ENCODE measurements around the gene KATNAL1.

The KATNAL1 gene

DNA sequence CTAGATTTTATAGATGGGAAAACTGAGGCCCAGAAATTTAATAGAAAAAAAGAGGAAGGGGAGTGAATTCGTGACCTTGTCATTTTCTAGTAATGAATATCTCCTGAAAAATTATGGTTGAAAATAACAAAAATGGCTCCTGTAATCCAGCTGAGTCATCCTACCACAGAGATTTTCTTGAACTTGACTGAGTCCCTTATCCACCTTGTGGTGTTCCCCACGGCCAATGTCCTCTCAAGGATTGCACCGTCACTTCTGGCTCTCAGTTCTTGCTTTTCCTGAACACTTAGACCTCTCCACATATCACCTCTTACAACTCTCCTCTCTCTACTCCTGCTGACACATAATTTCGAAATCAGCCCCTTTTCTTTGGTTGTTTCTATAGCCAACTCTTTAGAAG is 1.2 kb upstream of the KATNAL1 start:
- no peak overlapping the region for H3K4me3 ChIP-seq (ENCODE audit: low read depth, low read length)
- DNase-seq (ENCODE audit: low read depth): peak; percentile 66
- TF ChIP-seq, protein P1, sequence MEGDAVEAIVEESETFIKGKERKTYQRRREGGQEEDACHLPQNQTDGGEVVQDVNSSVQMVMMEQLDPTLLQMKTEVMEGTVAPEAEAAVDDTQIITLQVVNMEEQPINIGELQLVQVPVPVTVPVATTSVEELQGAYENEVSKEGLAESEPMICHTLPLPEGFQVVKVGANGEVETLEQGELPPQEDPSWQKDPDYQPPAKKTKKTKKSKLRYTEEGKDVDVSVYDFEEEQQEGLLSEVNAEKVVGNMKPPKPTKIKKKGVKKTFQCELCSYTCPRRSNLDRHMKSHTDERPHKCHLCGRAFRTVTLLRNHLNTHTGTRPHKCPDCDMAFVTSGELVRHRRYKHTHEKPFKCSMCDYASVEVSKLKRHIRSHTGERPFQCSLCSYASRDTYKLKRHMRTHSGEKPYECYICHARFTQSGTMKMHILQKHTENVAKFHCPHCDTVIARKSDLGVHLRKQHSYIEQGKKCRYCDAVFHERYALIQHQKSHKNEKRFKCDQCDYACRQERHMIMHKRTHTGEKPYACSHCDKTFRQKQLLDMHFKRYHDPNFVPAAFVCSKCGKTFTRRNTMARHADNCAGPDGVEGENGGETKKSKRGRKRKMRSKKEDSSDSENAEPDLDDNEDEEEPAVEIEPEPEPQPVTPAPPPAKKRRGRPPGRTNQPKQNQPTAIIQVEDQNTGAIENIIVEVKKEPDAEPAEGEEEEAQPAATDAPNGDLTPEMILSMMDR (conservative IDR thresholded peaks at IDR 0.05; ENCODE audit: low read depth, low read length): no peak

DNA sequence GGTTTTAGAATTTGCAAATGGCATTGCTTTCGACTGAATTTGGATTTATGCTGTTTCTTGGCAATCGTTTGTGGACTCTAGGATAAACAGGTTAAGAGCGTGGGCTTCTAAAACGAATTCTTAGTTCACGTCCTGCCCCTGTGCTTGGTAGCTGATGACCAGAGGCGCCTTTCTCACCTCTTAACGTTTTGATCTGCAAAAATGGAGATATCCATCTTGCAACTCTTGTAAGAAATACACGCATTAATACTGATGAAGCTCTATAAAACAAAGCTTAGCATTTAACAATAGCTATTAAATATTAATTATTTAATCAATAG is 580 bp upstream of the KATNAL1 start:
- peak overlapping the region; percentile 95 for H3K4me3 ChIP-seq (ENCODE audit: low read depth, low read length)
- TF ChIP-seq, protein P1 (conservative IDR thresholded peaks at IDR 0.05; ENCODE audit: low read depth, low read length): no peak
- no peak for DNase-seq (ENCODE audit: low read depth)

DNA sequence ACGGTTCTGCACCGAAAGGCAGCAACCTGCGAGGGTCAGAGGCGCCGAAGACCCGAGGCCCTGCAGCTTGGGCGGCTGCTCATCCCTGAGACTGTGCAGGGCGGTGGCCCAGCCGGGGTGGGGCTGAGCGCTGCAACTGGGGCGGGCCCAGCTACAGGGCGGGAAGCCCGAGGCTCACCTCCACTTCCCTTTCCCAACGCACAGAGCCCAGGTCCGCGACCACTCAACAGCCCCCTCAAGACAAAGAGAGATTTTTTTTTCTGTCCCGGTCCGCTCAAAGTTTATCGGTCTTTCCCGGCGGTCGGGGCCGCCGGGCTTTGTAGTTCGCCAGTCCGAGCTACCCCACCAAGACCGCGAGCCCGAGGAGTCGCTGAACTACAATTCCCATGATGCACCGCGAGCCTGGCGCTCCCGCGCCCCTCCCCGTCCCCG is 573 bp downstream of the KATNAL1 start:
- peak overlapping the region; percentile 95 for H3K4me3 ChIP-seq (ENCODE audit: low read depth, low read length)
- DNase-seq (ENCODE audit: low read depth): peak; percentile 95
- TF ChIP-seq, protein P1 (conservative IDR thresholded peaks at IDR 0.05; ENCODE audit: low read depth, low read length): no peak

DNA sequence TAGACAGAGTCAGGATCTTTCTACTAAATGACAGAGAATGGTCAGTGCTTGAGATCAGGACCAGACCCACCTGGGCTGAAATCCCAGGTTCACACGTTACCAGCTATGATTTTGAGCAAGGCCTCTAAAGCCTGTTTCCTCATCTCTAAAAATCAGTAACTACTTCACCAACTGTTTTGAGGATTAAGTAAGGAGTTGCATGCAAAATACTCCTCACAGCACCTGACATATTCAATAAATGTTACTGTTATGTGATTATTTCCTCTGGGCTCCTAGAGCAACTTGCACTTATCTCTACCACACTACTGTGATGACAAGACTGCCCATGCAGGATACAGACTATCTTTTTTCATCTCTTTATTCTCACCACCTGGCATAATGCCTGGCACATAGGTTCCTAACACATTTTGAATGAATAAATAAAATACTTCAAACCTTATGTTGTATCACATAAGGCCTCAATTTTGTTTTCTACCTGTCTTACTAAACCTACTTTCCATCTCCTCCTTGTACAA is 1.8 kb downstream of the KATNAL1 start:
- no peak for DNase-seq (ENCODE audit: low read depth)
- H3K4me3 ChIP-seq (ENCODE audit: low read depth, low read length): no peak overlapping the region
- TF ChIP-seq, protein P1 (conservative IDR thresholded peaks at IDR 0.05; ENCODE audit: low read depth, low read length): no peak

DNA sequence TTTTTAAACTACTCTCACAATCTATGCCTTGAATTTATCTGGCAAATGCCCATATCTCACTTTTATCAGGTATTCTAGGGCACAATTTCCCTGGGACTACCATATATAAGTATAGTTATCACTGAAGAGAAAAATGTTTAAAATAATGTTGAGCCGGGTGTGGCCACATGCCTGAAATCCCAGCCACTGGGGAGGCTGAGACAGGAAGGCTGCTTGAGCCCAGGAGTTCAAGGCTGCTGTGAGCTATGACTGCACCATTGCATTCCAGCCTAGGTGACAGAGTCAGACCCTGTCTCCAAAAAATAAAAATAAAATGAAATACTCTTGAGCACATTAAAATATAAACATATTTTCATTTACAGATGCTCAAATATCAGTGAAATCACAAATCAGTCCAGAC is 4.1 kb downstream of the KATNAL1 start:
- TF ChIP-seq, protein P1 (conservative IDR thresholded peaks at IDR 0.05; ENCODE audit: low read depth, low read length): no peak
- H3K4me3 ChIP-seq (ENCODE audit: low read depth, low read length): no peak overlapping the region
- no peak for DNase-seq (ENCODE audit: low read depth)

DNA sequence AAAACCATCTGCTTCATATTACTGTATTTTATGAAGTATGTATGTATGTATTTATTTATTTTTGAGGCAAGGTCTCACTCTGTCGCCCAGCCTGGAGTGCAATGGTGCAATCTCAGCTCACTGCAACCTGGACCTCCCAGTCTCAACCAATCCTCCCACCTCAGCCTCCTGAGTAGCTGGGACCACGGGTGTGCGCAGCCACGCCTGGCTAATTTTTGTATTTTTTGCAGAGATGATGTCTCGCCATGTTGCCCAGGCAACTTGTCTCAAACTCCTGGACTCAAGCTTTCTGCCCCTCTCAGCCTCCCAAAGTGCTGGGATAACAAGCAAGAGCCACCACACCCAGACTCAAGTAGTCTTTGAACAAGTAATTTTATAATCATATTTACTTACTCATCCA is 5.5 kb downstream of the KATNAL1 start:
- no peak overlapping the region for H3K4me3 ChIP-seq (ENCODE audit: low read depth, low read length)
- TF ChIP-seq, protein P1 (conservative IDR thresholded peaks at IDR 0.05; ENCODE audit: low read depth, low read length): no peak
- no peak for DNase-seq (ENCODE audit: low read depth)

DNA sequence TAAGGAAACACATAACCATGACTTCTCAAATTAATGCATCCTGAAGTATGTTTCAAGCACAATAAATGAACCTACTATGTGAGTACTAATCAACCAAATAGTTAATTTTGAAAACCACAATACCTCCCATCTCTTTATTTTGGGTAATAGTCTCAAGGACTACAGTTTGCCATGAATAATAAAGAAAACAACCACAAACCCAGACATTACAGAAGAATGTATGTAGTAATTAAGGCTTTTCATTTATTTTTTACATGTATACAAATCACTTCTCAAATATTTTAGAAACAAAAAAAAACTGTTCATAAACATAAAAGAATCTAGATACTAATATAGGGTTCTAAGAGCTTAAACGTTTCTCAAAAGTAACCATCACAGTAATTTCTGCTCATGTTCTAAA is 6.8 kb downstream of the KATNAL1 start:
- TF ChIP-seq, protein P1 (conservative IDR thresholded peaks at IDR 0.05; ENCODE audit: low read depth, low read length): no peak
- H3K4me3 ChIP-seq (ENCODE audit: low read depth, low read length): no peak overlapping the region
- DNase-seq (ENCODE audit: low read depth): no peak

Measured in choroid plexus epithelial cell (primary cell).